CD4-positive, alpha-beta T cell treated with Interferon gamma for 1 hour (primary cell): ENCODE results near the gene ZNF592.
A peak's percentile ranks its signal among the peaks of the same experiment; 100 is the strongest.
"Not testable (repeated sequence)": the region's sequence is repeated elsewhere in the genome, so short reads cannot be mapped to it uniquely, and the experiment has no call there.

Experiments
- DNase-seq: peaks from one replicate; pipeline ENCODE4 v3.0.0-alpha.2; 2020

The ZNF592 gene

GRCh38 chr15:84749111-84749991 is 959 bp downstream of the ZNF592 start:
- peak; percentile 47 for DNase-seq

- peak; percentile 13 for DNase-seq
Observed at GRCh38 chr15:84750583-84751092, 2.2 kb downstream of the ZNF592 start.

- DNase-seq, result not testable (repeated sequence)
Observed at GRCh38 chr15:84751721-84752120, 3.3 kb downstream of the ZNF592 start.

- no peak for DNase-seq
Observed at GRCh38 chr15:84752195-84752594, 3.8 kb downstream of the ZNF592 start.

- DNase-seq, result no peak
Observed at GRCh38 chr15:84752700-84753099, 4.3 kb downstream of the ZNF592 start.

GRCh38 chr15:84754889-84755288 is 6.5 kb downstream of the ZNF592 start:
- DNase-seq, result not testable (repeated sequence)

GRCh38 chr15:84755736-84756527 is 7.5 kb downstream of the ZNF592 start:
- no peak for DNase-seq

GRCh38 chr15:84759018-84759417 is 10.6 kb downstream of the ZNF592 start:
- DNase-seq, result no peak

- DNase-seq, result no peak
Observed at GRCh38 chr15:84760219-84760618, 11.8 kb downstream of the ZNF592 start.

GRCh38 chr15:84761607-84762131 is 13.3 kb downstream of the ZNF592 start:
- no peak for DNase-seq

- DNase-seq, result no peak
Observed at GRCh38 chr15:84762840-84763572, 14.6 kb downstream of the ZNF592 start.

- DNase-seq, result no peak
Observed at GRCh38 chr15:84764585-84764984, 16.2 kb downstream of the ZNF592 start.

GRCh38 chr15:84764989-84765388 is 16.6 kb downstream of the ZNF592 start:
- no peak for DNase-seq

GRCh38 chr15:84765675-84766074 is 17.3 kb downstream of the ZNF592 start:
- DNase-seq, result no peak

- no peak for DNase-seq
Observed at GRCh38 chr15:84766461-84767035, 18.2 kb downstream of the ZNF592 start.

GRCh38 chr15:84772031-84772430 is 23.6 kb downstream of the ZNF592 start:
- DNase-seq, result no peak

GRCh38 chr15:84772467-84772866 is 24.1 kb downstream of the ZNF592 start:
- no peak for DNase-seq

GRCh38 chr15:84773716-84774115 is 25.3 kb downstream of the ZNF592 start:
- no peak for DNase-seq

GRCh38 chr15:84775867-84776449 is 27.6 kb downstream of the ZNF592 start:
- DNase-seq, result no peak

GRCh38 chr15:84778194-84778593 is 29.8 kb downstream of the ZNF592 start:
- no peak for DNase-seq

GRCh38 chr15:84780492-84780891 is 32.1 kb downstream of the ZNF592 start:
- no peak for DNase-seq

- no peak for DNase-seq
Observed at GRCh38 chr15:84781495-84781894, 33.1 kb downstream of the ZNF592 start.
